NCI-H82 treated with DMSO at 0.1 percent for 48 hours (cell line): ENCODE measurements around the gene ADRA1B.
A peak's percentile ranks its signal among the peaks of the same experiment; 100 is the strongest.
"Not testable (repeated sequence)": the region's sequence is repeated elsewhere in the genome, so short reads cannot be mapped to it uniquely, and the experiment has no call there.

Source experiments
- DNase-seq: peaks from one replicate; lab custom pipeline; 2025; ENCODE audit not compliant: unreplicated experiment; lab: John Stamatoyannopoulos, UW

The ADRA1B gene

DNA sequence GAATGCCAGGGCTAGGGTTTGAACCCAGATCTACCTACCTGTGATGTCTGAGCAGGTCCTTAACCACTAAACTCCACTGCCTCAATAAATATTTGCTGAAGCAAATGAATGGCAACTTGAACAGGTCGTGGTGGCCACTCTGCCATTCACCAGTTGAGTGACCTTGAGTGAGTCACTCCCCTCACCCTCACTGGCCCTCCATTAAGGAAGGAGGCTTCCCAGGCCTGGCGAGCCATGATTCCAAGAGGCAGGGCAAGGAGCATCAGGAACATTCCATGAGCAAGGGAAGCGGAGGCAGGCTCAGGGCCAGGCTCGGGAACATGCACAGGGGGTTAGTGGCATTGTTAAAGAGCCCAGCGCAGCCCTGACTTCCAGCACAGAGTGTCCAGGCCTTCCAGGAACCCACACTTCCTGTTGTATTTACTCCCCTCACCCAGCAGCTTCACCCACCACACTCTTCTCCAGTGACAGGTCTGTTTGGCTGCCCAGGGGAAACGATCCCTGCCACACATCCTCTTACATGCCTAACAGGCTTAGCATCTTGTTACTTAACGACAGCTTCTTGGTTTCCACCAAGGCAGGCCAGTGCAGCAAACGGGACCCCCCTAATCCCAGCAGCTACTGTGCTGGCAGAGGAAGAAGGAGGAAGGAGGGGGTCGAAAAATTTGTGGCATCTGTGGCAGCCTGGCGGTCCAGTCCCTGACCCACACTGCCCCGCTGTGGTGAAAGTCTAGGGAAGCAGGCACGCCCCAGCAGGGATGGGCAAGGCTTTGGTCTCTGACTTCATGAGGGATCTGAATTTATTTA is 49.0 kb downstream of the ADRA1B start:
- DNase-seq: peak; percentile 62

DNA sequence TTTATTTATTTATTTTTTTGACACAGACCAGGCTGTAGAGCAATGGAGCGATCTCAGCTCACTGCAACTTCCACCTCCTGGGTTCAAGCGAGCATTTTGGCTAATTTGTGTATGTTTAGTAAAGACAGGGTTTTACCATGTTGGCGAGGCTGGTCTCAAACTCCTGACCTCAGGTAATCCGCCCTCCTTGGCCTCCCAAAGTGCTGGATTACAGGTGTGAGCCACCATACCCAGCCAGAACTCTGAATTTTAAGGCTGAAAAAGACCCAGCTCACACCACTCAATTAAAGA is 49.5 kb downstream of the ADRA1B start:
- not testable (repeated sequence) for DNase-seq

DNA sequence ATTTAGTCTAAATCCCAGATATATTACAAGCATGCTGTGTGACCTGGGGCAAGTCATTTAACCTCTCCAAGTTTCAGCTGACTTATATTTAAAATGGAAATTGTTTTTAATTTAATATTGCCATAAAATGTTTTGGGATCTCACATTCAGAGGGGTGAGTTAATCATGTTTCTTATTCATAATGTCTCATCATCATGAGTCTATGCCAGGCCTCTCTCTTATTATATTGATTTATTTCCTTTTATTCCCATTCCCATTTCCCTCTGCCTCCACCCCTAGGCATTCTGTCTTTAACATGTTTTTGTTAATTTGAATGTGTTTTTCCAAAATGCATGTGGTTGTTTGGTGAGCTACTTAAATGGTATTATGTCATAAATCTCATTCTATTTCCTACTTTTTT is 53.7 kb downstream of the ADRA1B start:
- DNase-seq: no peak

DNA sequence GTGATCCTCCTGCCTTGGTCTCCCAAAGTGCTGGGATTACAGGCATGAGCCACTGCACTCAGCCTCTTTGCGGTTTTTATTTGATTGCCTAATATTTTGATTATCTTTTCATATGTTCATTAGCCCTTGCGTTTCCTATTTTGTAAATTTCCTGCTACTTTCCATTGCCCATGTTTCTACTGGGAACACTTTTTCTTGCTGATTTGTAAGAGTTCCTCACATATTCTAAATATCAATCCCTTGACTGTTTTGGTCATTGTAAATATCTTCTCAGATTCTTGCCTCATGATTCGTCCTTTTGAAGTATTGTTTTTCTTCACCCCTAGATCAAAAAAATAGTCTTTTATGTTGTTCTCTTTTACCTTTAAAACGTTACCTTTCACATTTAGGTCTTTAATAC is 54.8 kb downstream of the ADRA1B start:
- DNase-seq: no peak

DNA sequence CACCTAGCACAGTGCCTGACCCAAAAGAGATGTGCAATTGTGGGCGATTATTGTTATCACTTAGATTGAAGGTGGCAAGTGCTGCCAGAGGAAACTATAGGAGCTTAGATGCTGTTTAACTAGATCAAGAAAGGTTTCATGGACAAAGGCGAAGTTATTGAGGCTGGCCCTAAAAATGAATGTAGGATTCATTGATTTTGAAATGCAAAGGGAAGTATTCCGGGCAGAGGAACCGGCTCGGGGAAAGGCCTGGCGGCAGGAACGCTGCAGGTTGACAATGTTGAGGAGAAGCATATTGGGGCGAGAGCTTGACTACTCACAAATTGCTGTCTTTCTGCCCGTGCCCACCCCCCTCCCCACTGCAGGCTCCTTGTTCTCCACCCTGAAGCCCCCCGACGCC is 55.2 kb downstream of the ADRA1B start:
- DNase-seq: no peak

DNA sequence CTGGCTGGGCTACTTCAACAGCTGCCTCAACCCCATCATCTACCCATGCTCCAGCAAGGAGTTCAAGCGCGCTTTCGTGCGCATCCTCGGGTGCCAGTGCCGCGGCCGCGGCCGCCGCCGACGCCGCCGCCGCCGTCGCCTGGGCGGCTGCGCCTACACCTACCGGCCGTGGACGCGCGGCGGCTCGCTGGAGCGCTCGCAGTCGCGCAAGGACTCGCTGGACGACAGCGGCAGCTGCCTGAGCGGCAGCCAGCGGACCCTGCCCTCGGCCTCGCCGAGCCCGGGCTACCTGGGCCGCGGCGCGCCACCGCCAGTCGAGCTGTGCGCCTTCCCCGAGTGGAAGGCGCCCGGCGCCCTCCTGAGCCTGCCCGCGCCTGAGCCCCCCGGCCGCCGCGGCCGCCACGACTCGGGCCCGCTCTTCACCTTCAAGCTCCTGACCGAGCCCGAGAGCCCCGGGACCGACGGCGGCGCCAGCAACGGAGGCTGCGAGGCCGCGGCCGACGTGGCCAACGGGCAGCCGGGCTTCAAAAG is 55.7 kb downstream of the ADRA1B start:
- no peak for DNase-seq

DNA sequence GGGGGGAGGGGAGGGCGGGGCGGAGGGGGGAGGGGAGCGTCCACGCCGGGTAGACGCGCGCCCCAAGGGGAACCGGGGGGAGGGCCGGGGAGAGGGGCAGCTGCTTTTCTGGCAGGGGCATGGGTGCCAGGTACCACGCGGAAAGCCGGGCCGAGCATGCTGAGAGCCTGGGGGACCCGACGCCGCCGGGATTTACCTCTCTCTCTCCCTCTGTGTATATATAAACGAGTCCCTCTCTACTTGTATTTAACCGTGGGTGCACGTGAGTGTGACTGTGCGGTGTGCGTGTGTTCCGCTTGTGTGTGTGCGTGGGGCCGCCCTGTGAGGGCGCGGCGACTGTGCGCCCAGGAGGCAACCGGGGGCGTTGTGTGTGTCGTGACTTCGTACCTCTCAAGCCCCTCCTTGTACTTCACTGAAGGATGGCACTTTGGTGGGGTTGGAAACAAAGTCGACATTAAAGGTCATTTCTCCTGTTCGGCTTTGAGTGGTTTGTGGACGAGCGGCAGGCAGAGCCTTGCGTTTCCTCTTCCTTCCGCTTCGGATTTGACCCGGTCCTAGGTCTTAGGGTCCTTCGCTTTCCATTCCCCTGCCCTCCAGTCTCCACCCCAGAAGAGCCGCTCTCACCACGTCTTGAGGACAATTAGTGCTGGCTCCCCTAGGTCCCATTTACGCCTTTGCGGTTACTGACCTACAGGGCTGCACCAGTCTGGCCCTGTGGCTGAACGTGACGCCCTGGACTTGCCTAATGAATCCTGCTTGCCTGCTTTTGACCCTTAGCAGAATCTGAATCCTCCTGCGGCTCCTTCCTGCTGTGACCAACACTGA is 56.5 kb downstream of the ADRA1B start:
- DNase-seq: no peak

DNA sequence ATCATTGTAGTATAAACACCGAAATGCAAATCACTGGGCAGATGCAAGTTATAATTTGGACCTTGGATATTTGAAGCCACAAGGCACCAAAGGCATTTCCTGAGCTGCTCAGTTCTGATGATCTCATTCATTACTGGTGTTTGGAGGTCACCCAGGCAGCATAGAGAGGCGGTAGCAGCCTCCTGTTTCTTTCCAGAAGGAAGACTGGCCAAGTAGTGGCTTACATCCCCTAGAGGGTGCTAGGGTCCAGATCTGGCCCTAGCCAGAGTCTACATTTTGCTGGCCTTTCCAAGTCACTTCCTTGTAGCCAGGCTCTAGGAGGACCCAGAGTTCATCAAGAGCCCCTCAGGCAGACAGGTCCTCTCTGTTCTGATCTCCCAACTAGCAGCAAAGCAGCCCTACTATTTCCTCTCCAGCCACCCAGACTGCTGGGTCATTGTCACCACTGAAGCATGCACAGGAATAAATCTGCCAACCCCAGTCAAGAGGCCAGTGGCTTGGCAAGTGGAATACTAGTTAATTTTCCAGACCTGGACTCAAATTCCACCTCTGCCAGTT is 59.3 kb downstream of the ADRA1B start:
- DNase-seq: no peak

DNA sequence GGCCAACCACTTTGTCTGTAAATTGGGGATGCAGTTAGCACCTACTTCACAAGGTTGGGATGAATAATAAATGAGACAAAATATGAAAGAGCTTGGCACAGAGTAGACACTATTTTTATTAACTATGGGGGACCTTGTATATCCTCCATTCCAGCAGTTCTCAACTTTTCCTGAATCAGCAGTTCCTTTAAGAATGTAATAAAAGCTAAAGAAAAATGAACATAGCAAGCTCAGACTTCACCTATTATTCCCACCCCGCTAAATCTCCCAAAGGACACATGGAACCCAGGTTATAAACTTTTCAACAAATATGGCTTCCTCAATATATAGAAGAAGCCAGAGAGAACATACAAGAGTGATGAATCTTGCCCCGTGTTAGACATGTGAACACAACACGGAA is 60.6 kb downstream of the ADRA1B start:
- DNase-seq: no peak

DNA sequence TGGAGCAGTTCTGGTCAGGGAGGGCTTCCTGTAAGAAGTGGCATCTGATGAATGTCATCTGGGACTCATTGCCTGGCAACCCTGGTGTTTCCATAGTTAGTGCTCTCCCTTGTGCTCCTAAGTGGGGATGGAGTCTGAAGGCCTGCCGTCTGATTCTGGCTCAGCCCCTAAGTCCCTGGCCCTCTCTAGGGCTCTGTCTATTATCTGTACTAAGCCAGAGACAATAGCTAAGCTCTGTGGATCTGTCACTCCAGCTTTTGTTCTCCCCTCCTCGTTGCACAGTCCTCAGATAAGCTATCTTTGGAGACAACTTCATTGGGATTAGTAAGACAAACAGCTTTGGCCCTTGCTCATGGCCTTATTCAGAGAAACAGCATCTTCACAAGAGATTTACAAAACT is 62.1 kb downstream of the ADRA1B start:
- no peak for DNase-seq

DNA sequence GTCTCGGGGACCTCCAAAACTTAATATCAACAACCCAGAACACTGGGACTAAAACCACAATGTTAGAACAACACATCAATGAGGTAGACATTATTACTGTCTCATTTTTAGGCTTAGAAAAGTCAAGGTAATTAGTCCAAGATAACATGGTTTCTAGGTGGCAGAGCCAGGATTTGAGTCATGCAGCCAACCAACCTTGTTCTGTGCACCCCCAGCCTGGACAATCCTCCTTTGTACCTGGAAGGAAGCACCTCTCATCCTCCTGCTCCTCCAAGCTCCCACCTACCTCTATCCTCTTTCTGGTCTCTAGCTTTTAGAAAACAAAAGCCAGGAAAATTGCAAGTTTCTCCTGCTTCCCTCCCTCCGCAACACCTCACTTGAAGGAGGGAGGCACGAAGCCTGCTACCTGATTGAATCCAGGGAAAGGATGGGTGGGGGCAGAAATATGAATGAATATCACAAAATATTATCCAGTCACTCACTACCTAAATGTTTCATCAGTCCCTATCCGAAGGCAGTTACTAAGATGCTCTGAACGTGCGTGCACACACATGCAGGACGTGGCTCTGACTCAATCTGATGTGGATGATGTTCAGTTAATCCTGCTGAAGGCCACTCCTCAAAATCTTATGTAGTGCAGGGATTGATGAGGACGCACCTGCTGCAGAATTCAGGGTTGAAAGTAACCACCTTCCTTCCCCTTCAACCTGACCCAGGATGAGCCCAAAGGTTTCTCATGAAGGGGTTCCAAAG is 66.3 kb downstream of the ADRA1B start:
- DNase-seq: no peak

DNA sequence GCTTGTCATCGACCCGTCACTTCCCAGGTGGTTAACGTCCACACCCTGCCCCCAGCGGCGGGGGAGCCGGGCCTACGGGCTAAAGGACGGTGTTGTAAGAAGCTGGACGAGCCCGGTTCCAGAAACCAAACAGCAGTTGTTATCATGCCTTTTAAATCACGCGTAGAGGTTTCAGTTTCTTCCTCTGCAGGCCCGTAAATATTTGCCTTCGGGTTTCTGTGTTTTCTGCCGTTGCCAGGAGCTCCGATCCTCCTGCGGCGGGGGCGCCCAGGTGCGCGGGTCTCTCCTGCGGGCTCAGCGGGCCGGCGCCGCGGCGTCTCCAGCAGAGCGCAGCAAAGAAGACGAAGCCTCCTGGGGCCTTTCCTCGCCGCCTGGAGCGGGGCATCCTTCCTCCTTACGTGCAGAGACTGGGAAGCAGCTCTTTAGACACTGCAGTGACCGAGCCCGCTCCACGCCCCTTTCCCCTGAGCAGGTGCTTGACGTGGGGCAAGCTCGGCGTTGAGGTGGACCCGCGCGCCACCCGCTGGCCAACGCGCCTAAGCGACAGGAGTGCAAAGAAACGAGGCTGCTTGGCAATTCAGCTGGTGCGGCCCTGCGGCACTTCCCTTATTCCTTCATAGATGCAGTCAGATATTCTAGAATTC is 70.9 kb downstream of the ADRA1B start:
- peak; percentile 20 for DNase-seq

DNA sequence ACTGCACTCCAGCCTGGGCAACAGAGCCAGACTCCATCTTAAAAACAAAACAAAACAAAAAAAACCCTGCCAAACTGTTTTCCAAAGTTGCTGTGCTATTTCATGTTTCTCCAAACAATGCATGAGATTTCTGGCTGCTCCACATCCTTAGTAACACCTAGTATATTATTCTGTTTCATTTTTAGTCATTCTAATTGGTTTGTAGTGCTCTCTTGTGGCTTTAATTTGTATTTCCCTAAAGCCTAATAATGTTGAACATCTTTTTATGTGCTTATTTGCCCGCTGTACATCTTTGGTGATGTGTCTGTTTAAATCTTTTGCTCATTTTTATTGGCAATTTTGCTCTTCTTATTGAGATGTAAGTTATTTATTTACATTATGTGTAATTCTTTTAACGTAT is 74.2 kb downstream of the ADRA1B start:
- DNase-seq: no peak

DNA sequence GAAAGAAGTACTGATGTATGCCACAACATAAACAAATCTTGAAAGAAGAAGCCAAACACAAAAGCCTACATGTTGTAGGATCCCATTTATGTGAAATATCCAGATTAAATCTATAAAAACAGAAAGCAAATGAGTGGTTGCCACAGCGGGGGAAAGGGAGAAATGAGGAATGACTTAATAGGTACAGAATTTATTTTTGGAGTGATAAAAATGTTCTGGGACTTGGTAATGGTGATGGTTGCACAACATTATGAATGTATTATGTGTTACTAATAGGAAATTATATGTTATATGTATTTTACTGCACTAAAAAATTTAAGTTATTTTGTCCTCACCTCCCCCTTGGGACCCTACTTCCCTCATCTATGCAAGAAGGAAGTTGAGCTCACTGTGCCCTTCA is 76.3 kb downstream of the ADRA1B start:
- no peak for DNase-seq

DNA sequence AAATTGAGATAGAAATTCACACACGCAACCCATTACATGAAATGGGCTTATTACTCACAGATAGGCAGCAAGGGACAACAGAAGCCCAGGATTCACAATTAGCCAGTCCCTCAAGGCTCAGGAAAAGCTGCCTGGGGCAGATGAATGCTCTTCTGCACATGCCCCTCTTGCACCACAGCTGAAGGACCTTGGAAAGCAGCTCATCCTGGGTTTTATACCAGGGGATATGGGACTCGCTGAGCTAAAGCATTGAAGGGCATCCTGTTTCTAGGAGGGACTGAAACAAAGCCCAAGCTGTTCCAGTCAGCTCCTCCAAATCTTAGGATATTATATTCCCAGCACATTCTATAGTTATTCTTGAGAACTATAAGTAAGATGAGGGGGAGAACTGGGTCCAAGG is 76.9 kb downstream of the ADRA1B start:
- no peak for DNase-seq

DNA sequence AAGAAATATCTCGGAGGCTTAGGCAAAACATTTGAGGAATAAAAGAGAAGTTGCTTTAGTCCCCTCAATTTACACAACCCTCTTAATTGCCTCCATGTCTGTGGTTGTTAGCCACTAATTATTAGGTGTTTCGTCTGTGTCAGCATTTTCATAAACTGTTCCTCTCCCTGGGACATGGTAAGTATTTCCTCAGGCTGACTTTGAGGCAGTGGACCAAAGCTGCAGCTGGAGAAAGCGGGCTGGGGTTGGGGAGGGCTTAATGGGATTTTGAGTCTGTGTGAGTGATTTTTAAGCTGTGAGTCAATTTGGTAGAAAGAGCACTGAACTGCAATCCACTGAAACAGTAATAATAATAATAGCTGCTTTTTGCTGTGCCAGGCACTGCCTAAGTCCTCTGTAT is 79.6 kb downstream of the ADRA1B start:
- peak; percentile 45 for DNase-seq

DNA sequence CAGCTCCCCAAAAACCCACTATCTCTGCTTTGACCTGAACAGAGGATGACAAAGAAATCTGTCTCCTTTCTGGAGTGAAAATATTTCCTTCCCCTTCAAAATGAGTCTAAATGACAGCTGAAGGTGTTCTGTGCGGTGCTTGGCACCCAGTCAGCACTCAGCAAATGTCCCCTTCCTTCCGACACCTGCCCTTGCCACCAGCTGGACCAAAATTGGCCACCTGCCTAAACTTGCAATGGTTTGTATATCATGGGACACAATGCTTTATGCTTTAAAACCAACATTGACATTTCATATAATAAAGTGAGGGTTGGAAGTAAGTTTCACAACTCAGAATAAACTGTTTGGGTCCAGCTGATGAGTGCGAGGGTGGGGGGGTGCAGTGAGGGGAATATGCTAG is 85.2 kb downstream of the ADRA1B start:
- DNase-seq: no peak

DNA sequence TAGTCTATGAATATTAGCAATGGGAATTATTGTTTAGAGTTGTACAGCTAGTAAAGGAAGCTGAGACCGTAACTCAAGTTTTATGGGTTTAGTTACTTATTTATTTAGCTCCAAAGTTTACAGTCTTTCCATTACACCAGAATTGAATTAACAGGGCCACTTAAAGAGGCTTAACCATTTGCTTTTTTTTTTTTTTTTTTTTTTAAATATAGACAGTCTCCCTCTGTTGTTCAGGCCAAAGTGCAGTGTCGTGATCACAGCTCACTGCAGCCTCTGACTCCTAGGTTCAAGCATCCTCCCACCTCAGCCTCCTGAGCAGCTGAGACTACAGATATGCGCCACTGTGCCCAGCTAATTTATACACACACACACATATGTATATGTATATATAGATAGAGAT is 91.2 kb downstream of the ADRA1B start:
- no peak for DNase-seq

DNA sequence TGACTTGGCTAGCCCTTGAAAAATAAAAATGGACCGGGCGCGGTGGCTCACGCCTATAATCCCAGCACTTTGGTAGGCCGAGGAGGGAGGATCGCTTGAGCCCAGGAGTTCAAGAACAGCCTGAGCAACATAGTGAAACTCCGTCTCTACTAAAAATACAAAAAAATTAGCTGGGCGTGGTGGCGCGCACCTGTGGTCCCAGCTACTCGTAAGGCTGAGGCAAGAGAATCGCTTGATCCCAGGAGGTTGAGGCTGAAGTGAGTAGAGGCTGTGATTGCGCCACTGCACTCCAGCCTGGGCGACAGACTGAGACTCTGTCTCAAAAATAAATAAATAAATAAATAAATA is 92.2 kb downstream of the ADRA1B start:
- DNase-seq: not testable (repeated sequence)

DNA sequence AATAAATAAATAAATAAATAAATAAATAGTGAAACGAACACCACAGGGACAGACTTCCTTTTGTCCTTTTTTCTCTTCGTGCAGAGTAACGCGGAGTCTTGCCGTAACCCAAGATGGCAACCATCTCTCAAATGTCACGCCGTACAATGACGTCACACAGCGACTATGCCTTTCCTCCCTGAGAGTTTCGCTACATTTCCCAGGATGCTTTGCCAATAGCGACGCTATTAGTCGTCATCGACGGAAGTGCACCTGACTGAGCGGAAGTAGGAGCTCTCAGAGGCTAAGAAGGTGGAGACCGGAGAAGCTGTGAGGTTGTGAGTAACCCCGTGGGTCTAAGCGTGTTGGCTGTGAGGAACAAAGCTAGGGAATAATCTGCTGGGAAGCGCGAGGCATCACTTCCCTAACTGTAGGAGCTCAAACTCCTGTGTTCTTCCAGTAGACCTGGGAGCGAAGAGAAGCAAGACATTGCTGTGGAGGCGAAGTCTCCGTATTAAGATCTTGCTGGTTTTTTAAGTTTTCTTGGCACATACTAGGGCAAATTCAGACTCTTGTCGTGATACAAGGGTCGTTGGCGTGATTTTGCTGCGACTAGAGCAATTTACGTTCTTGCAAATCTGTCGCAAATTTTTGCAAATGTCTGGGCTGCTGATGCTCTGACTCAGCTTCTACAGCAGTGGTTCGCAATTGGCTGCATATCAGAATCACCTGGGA is 92.8 kb downstream of the ADRA1B start, which contains the start of gene TTC1:
TSS of gene TTC1 (plus strand) at position 263 of the 714 bp plus-strand sequence. CDS start 1,390 bp downstream, outside the sequence.
- DNase-seq: peak; percentile 96
